Measurements from ENCODE around the gene MMP17. TPM values are rescaled to one million over a fixed set of nuclear protein-coding genes. Genes with fewer than 3 reads are reported as not detected.

The MMP17 gene
- total RNA-seq, 4 donors from 2014 or later = 2.6 to 23.6 (median 12.4) TPM

- intact Hi-C loops (cut with DNase I; ENCODE audit: low total_unique reads) = no loop called here
Observed at GRCh38 chr12:131800594-131801135, 27.5 kb upstream of the MMP17 start.

GRCh38 chr12:131801254-131801866 lies 26.8 kb upstream of the MMP17 start:
- in situ Hi-C loops (cut with MboI; ENCODE audit: low pct_ligation_motif_present in 1 of 4, low pct_unique_long_range_greater_than_20kb in 1 of 4, low sequenced_read_pairs in 3 of 4) (no loop called here), intact Hi-C loops (cut with DNase I; ENCODE audit: low total_unique reads) (no loop called here)
- H3K36me3 ChIP-seq = peaks cover 0 to 20% (median 8%) of the 10 kb centered on the region in 4 donors
- no peaks in the 10 kb centered on the region for H3K9me3 ChIP-seq
- DNase-seq = no peak
- H3K4me1 ChIP-seq = peaks cover 0 to 10% (median 5%) of the 10 kb centered on the region in 4 donors
- H3K4me3 ChIP-seq = no peak overlapping the region
- WGBS, 2 donors (ENCODE audit: low coverage in 1 of 2) = 79 to 89% methylated on average over 4 to 26 of the region's 35 CpGs
- H3K27ac ChIP-seq = no peak overlapping the region
- TF ChIP-seq POLR2A (IDR thresholded peaks at IDR 0.05) (no peak), EP300 (IDR thresholded peaks at IDR 0.05; ENCODE audit: low read depth) (no peak), POLR2AphosphoS5 (IDR thresholded peaks at IDR 0.05) (no peak), CTCF (IDR thresholded peaks at IDR 0.05) (no peak)
- H3K27me3 ChIP-seq = no peaks in the 10 kb centered on the region

More at GRCh38 chr12:131800594-131801135, 27.5 kb upstream of the MMP17 start:
- no peak overlapping the region for H3K27ac ChIP-seq
- 68 to 81% methylated on average over 8 to 20 of the region's 20 CpGs for WGBS, 2 donors (ENCODE audit: low coverage in 1 of 2)
- H3K4me3 ChIP-seq = no peak overlapping the region
- in situ Hi-C loops (cut with MboI; ENCODE audit: low pct_ligation_motif_present in 1 of 4, low pct_unique_long_range_greater_than_20kb in 1 of 4, low sequenced_read_pairs in 3 of 4) = no loop called here
- peaks cover 0 to 10% (median 5%) of the 10 kb centered on the region in 4 donors for H3K4me1 ChIP-seq
- TF ChIP-seq CTCF (IDR thresholded peaks at IDR 0.05) (no peak), EP300 (IDR thresholded peaks at IDR 0.05; ENCODE audit: low read depth) (no peak), POLR2AphosphoS5 (IDR thresholded peaks at IDR 0.05) (no peak), POLR2A (IDR thresholded peaks at IDR 0.05) (no peak)
- no peaks in the 10 kb centered on the region for H3K9me3 ChIP-seq
- H3K36me3 ChIP-seq = peaks cover 0 to 20% (median 8%) of the 10 kb centered on the region in 4 donors
- H3K27me3 ChIP-seq = no peaks in the 10 kb centered on the region
- no peak for DNase-seq

GRCh38 chr12:131803961-131804521 lies 24.2 kb upstream of the MMP17 start:
- no peaks in the 10 kb centered on the region for H3K9me3 ChIP-seq
- peaks cover 0 to 10% (median 5%) of the 10 kb centered on the region in 4 donors for H3K4me1 ChIP-seq
- DNase-seq = peak; percentile 26
- H3K27me3 ChIP-seq = no peaks in the 10 kb centered on the region
- H3K36me3 ChIP-seq = peaks cover 0 to 10% (median 3%) of the 10 kb centered on the region in 4 donors
- no peak overlapping the region for H3K27ac ChIP-seq
- TF ChIP-seq EP300 (IDR thresholded peaks at IDR 0.05; ENCODE audit: low read depth) (no peak), CTCF (IDR thresholded peaks at IDR 0.05) (no peak), POLR2A (IDR thresholded peaks at IDR 0.05) (no peak), POLR2AphosphoS5 (IDR thresholded peaks at IDR 0.05) (no peak)
- WGBS, 2 donors (ENCODE audit: low coverage in 1 of 2) = 21 to 24% methylated on average over 4 to 11 of the region's 11 CpGs
- intact Hi-C loops (cut with DNase I; ENCODE audit: low total_unique reads) = no loop called here
- in situ Hi-C loops (cut with MboI; ENCODE audit: low pct_ligation_motif_present in 1 of 4, low pct_unique_long_range_greater_than_20kb in 1 of 4, low sequenced_read_pairs in 3 of 4) = no loop called here
- H3K4me3 ChIP-seq = no peak overlapping the region

- no peaks in the 10 kb centered on the region for H3K9me3 ChIP-seq
- no peak overlapping the region for H3K4me3 ChIP-seq
- H3K4me1 ChIP-seq = peaks cover 0 to 10% (median 5%) of the 10 kb centered on the region in 4 donors
- no peaks in the 10 kb centered on the region for H3K27me3 ChIP-seq
- TF ChIP-seq CTCF (IDR thresholded peaks at IDR 0.05) (no peak), POLR2AphosphoS5 (IDR thresholded peaks at IDR 0.05) (no peak), EP300 (IDR thresholded peaks at IDR 0.05; ENCODE audit: low read depth) (no peak), POLR2A (IDR thresholded peaks at IDR 0.05) (no peak)
- H3K36me3 ChIP-seq = peaks cover 0 to 5% (median 0%) of the 10 kb centered on the region in 4 donors
- WGBS, 2 donors (ENCODE audit: low coverage in 1 of 2) = 70 to 88% methylated on average over 5 of the region's 5 CpGs
- intact Hi-C loops (cut with DNase I; ENCODE audit: low total_unique reads) (no loop called here), in situ Hi-C loops (cut with MboI; ENCODE audit: low pct_ligation_motif_present in 1 of 4, low pct_unique_long_range_greater_than_20kb in 1 of 4, low sequenced_read_pairs in 3 of 4) (no loop called here)
- H3K27ac ChIP-seq = no peak overlapping the region
- DNase-seq = no peak
Observed at GRCh38 chr12:131805421-131805820, 22.8 kb upstream of the MMP17 start.
